ENCODE results near the gene KLRC3. TPM values are rescaled to one million over a fixed set of nuclear protein-coding genes. Genes with fewer than 3 reads are reported as not detected.
"Not testable (repeated sequence)": the region's sequence is repeated elsewhere in the genome, so short reads cannot be mapped to it uniquely, and the experiment has no call there.

The KLRC3 gene
- polyA plus RNA-seq (ENCODE audit: insufficient read length in 12 of 12), result under 1 TPM in 5 of 12 donors, not detected in 7; 0.26 to 0.73 (median 0.39) TPM
- long read RNA-seq, donor 1, result 0 reads
- long read RNA-seq, donor 2, result 0 reads
- long read RNA-seq, donor 3, result 0 reads
- long read RNA-seq, donor 4, result 0 reads
- long read RNA-seq, donor 5, result 0 reads
- long read RNA-seq, donor 6, result 0 reads
- long read RNA-seq, donor 7, result 0 reads
- long read RNA-seq, donor 8, result 0 reads
- long read RNA-seq, donor 9, partial matches to known transcripts, result 0 of 1 reads
- long read RNA-seq, donor 9, other reads (novel, unspliced or antisense), result 0 of 1 reads
- long read RNA-seq, donor 10, result 0 reads
- long read RNA-seq, donor 11, result 0 reads

DNA sequence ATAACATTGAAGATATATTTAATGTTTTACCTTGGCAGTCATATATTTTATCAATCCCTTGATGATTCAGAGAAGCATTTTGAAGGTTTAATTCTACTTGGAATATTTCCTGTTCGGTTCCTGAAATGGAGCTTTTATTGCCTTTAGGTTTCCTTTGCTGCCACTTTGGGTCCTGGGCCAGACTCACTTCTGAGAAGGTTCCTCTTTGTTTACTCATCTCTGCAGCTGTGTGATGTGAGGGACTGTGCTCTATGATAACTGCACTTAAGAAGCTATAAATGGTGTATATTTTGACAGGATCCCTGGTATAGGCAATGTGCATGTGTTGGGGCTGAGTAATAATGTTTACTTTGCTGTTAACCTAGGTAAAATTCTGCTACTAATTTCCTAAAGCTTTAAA, at the start of gene KLRC3:
KLRC3 (minus strand) TSS at position 262 of the 400 bp plus-strand sequence; CDS start at position 217, 45 bp downstream.
- DNase-seq, result not testable (repeated sequence)

- no peak for DNase-seq
Observed at GRCh38 chr12:10469701-10470100, 49.3 kb upstream of the KLRC3 start.

GRCh38 chr12:10466311-10466710, 45.9 kb upstream of the KLRC3 start:
- no peak for DNase-seq

DNA sequence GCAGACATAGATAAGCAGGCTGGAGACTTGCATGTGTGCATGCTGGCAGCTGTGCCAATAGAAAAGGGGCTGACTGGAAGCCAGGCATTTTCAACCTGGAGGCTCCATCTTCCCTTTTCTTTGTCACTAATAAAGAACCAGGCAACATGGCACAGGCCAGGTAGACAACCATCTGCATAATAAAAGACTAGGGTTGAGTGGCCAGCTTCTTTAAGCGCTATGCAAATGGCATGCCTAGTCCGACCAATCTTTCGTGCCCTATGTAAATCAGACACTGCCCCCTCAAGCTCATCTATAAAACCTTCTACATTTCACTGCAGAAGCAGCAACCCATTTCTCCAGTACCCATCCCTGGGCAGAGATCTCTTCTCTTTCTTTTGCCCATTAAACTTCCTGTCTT, 37.4 kb upstream of the KLRC3 start:
- no peak for DNase-seq

GRCh38 chr12:10456856-10457255, 36.5 kb upstream of the KLRC3 start:
- no peak for DNase-seq

DNA sequence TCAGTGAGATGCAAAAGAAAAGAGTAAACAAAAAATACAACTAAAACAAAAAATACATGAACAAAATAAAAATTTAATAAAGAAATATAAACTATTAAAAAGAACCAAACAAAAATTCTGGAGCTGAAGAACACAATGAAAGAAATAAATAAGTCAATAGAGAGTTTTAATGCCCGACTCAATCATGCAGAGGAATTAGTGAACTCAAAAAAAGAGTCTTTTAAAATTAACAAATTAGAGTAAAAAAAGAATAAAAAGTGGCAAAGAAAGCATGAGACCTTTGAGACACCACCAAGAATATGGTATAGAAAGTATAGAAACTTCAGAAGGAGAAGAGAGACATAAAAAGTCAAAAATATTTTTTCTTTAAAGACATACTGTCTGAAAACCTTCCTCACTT, 35.4 kb upstream of the KLRC3 start:
- no peak for DNase-seq

GRCh38 chr12:10454531-10454930, 34.1 kb upstream of the KLRC3 start:
- DNase-seq, result no peak

- DNase-seq, result no peak
Observed at GRCh38 chr12:10453156-10453555, 32.8 kb upstream of the KLRC3 start, which contains the start of gene KLRC1. Gene KLRC1 (minus strand): TSS chr12:10453377. CDS start chr12:10451156, 2,221 bp downstream.

- no peak for DNase-seq
Observed at GRCh38 chr12:10448236-10448635, 27.8 kb upstream of the KLRC3 start.

GRCh38 chr12:10446052-10446451, 25.7 kb upstream of the KLRC3 start:
- not testable (repeated sequence) for DNase-seq

GRCh38 chr12:10441144-10441543, 20.7 kb upstream of the KLRC3 start:
- DNase-seq, result not testable (repeated sequence)

GRCh38 chr12:10439608-10440274, 19.3 kb upstream of the KLRC3 start:
- not testable (repeated sequence) for DNase-seq

DNA sequence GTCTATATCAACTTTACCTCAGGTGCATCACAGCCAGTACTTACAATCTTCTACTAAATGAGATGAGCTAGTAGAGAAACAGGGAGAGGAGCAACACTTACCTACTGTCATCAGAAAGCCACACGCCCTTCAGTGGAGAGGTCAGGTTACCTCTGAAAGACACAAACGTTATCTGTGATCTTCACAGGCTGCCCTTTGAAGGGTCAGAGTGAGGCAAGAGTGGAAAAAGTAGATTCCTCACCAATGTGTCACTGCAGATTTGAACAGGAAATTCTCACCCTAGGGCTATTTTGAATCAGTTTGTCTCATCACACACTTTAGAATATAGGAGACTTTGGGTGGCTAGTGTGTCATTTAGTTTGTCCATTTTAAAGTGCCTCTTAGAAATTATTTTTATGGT, 17.2 kb upstream of the KLRC3 start:
- DNase-seq, result not testable (repeated sequence)

DNA sequence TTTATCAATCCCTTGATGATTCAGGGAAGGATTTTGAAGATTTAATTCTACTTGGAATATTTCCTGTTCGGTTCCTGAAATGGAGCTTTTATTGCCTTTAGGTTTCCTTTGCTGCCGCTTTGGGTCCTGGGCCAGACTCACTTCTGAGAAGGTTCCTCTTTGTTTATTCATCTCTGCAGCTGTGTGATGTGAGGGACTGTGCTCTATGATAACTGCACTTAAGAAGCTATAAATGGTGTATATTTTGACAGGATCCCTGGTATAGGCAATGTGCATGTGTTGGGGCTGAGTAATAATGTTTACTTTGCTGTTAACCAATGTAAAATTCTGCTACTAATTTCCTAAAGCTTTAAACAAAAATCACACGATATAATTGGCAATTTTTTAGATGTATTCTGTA, 15.4 kb upstream of the KLRC3 start, which contains the start of gene KLRC2:
KLRC2 (minus strand) TSS at position 195 of the 400 bp plus-strand sequence; CDS start at position 171, 24 bp downstream.
- peak; percentile 8 for DNase-seq

GRCh38 chr12:10430623-10431022, 10.2 kb upstream of the KLRC3 start:
- DNase-seq, result not testable (repeated sequence)

GRCh38 chr12:10425938-10426337, 5.5 kb upstream of the KLRC3 start:
- DNase-seq, result not testable (repeated sequence)

GRCh38 chr12:10424260-10424899, 4.0 kb upstream of the KLRC3 start:
- DNase-seq, result not testable (repeated sequence)

DNA sequence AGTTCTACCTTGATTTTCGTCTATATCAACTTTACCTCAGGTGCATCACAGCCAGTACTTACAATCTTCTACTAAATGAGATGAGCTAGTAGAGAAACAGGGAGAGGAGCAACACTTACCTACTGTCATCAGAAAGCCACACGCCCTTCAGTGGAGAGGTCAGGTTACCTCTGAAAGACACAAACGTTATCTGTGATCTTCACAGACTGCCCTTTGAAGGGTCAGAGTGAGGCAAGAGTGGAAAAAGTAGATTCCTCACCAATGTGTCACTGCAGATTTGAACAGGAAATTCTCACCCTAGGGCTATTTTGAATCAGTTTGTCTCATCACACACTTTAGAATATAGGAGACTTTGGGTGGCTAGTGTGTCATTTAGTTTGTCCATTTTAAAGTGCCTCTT, 1.8 kb upstream of the KLRC3 start:
- not testable (repeated sequence) for DNase-seq

GRCh38 chr12:10409392-10409791, 11.0 kb downstream of the KLRC3 start, which contains the start of gene KLRC4:
Gene KLRC4 (minus strand): TSS chr12:10409757. CDS start chr12:10409575, 182 bp downstream.
- DNase-seq, result no peak

GRCh38 chr12:10408842-10409241, 11.6 kb downstream of the KLRC3 start:
- DNase-seq, result no peak

GRCh38 chr12:10406725-10407124, 13.7 kb downstream of the KLRC3 start:
- no peak for DNase-seq

DNA sequence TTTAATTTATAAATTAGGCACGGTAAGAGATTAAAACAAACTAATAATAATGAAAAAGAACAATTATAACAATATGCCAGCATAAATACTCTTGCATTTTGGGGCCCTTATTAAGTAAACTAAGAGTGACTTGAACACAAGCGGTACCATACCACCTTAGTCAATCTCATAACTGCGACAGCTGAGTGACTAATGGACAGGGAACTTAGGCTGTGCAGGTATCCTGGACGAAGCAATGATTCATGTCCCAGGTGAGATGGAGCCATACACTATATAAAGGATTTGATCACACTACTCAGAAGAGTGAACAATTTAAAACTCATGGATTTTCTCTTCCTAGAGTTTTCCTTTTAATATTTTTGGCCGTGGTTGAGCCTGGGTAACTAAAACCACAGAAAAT, 15.1 kb downstream of the KLRC3 start:
- no peak for DNase-seq

Measured in muscle of arm (tissue), 14 donors.